HG03108 (cell line): ENCODE results near the gene TNPO3.
"Not testable (repeated sequence)": the region's sequence is repeated elsewhere in the genome, so short reads cannot be mapped to it uniquely, and the experiment has no call there.

Experiments used
- ATAC-seq: cut with Tn5 transposase; IDR thresholded peaks from one replicate; pipeline ENCODE4 v1.9.1; 2021; ENCODE audit warnings: moderate library complexity; ENCODE audit not compliant: unreplicated experiment

The TNPO3 gene

DNA sequence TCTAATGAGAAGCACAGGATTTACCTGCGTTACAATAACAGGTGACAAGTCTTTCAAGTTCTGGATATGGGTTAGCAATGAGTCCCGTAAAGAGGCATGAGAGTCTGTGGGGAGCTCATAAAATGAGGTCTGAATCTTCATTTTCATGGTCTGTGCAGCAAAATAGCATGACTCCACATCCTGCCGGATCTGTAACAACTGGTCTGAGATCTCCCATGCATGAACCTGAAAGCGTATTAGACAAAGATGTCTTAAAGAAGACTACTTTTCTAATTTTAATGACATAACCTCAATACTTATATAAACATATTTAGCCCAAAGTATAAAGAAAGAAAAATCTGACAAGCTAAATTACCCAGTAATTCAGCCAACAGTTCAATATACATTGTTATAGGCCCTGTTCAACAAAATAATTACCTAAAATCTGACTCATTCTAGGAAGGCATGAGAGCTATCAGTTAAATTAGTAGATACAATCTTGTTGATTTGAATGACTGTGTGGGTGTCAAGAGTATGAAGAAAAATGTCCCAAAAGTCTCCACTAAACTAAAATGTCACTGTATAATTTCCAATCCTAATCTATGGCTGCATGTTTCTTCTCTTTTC lies 36.9 kb downstream of the TNPO3 start:
- peak; percentile 55 for ATAC-seq

- no peak for ATAC-seq
These were observed 37.6 kb downstream of the TNPO3 start for GRCh38 chr7:129017264-129017663.

DNA sequence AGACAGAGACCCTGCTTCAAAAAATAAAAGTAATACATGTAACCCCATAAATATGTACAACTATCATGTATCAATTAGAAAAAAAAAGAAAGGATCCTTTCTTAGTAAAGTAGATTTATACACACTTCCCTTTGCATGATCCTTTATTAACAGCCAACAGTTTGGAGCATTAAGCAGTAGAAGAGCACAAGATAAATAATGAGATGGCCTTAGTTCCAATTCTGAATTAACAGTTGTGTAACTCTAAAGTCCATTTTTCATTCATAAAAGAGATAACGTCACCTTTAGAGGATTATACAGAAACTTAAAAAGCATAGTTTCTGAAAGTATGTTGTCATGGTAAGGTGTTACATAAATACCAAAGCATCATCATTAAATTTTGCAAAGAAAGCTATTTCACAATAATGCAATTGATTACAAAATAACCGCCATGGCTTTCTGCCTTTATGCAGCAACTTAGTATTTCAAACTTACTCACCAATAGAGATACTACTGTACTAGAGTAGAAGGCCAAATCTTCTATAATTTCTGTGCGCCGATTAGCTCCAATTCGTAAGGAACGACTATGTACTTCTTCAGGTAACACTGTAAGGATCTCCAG lies 40.3 kb downstream of the TNPO3 start:
- ATAC-seq = no peak

GRCh38 chr7:129013048-129013724 lies 41.7 kb downstream of the TNPO3 start:
- no peak for ATAC-seq

GRCh38 chr7:129012641-129013040 lies 42.3 kb downstream of the TNPO3 start:
- ATAC-seq = no peak

DNA sequence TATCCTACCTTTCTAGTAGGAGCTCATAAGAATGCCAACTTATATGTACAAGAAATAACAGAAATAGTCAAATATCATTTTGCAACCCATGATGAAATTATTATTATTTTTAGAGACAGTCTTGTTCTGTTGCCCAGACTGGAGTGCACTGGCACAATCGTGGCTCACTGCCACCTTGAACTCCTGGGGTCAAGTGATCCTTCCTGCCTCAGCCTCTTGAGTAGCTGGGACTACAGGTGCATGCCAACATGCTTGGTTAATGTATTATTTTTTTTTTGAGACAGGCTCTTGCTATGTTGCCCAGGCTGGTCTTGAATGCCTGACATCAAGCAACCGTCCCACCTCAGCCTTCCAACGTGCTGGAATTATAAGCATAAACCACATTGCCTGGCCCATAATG lies 44.8 kb downstream of the TNPO3 start:
- ATAC-seq = no peak

- peak; percentile 60 for ATAC-seq
These were observed 45.5 kb downstream of the TNPO3 start for GRCh38 chr7:129009437-129009836.

- peak; percentile 31 for ATAC-seq
These were observed 46.1 kb downstream of the TNPO3 start for GRCh38 chr7:129008645-129009414.

DNA sequence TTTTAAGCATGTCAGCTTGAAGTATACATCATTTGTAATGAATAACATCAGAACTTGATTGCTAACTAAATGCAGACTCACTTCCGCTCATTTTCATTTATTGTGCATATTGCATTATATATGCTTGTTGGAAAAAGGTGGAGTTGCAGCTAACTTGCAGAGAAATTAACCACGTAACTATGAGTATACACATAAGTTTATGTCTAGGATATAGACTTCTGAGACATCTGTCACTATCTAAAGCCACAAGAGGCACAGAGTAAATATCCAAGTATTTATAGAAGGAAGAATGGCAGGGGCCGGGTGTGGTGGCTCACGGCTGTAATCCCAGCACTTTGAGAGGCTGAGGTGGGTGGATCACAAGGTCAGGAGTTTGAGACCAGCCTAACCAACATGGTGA lies 47.3 kb downstream of the TNPO3 start:
- no peak for ATAC-seq

DNA sequence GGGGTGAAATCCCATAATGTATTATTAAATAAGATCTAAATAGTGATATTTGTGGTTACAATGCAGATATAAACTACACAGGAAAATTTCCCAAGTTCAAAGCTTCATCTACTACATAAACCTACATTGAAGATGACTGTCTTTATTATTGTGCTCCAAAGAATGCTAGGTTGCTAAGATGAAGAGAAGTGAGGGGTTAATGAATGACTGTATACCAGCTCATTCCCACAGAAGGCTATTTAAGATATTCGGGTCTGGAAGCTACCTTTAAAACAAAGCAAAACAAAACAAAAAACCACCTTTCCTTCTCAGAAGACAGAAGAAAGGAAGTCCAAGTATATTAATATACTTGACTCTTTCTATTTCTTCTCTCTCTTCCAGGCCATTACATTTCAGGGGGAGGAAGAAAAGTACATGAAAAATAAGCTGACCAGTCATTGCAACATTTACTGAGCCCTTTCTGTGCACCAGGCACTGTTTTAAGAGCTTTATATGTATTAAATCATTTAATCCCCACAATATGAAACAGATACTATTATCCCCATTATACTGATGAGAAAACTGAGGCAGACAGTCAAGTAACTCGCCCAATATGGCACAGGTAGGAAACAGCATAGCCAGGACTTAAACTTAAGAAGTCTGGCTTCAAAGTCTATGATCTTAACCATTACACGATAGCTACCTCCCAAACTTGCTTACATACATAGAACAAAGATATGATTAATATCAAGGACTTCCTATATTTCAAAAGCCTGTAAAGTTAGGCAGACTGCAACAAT lies 48.1 kb downstream of the TNPO3 start:
- no peak for ATAC-seq

DNA sequence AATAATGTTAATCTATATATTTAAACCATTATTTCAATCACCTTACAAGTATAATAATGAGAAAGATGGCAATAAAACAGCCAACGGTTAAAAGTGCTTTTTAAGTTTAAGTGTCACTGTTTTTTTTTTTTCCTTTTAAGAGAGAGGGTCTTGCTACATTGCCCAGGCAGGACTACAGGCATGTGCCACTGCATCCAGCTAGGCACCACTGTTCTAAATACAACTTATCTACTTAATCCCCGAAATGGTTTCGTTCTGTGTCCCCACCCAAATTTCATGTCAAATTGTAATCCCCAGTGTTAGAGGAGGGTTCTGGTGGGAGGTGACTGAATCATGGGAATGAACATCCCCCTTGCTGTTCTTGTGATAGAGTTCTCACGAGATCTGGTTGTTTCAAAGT lies 49.7 kb downstream of the TNPO3 start:
- no peak for ATAC-seq

- no peak for ATAC-seq
These were observed 57.7 kb downstream of the TNPO3 start for GRCh38 chr7:128997181-128997580.

DNA sequence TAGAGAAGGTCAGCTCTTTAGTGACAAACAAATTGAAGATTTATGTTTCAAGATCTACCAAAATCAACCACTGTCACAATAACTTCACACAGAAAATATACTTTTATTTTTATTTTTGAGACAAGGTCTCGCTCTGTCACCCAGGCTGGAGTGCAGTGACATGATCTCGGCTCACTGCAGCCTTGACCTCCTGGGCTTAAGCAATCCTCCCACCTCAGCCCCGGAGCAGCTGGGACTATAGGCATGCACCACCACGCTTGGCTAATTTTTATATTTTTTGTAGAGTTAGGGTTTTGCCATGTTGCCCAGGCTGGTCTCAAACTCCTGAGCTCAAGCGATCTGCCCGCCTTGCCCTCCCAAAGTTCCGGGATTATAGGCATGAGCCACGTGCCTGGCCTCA lies 60.4 kb downstream of the TNPO3 start:
- not testable (repeated sequence) for ATAC-seq

- ATAC-seq = no peak
These were observed 61.5 kb downstream of the TNPO3 start for GRCh38 chr7:128993419-128993818.

DNA sequence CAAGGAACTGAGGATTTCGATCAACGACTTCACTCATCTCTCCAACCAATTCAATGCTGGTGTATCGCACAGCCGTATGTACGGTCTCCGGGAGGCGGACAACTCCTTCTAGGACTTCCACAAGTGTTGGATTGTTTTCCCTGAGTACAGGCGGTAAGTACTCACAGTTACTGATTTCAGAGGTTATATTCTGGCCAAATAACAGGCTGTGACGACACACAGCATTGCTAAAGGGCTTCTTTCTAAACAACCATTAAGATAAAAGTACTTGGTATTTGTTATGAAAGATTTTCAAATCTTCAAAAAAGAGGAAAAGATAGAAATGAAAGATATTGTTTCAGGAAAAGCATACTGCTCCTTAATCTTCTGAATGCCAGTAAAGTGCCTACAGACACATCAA lies 65.0 kb downstream of the TNPO3 start:
- no peak for ATAC-seq

GRCh38 chr7:128988372-128988771 lies 66.5 kb downstream of the TNPO3 start:
- ATAC-seq = no peak

GRCh38 chr7:128986609-128987008 lies 68.3 kb downstream of the TNPO3 start:
- no peak for ATAC-seq

DNA sequence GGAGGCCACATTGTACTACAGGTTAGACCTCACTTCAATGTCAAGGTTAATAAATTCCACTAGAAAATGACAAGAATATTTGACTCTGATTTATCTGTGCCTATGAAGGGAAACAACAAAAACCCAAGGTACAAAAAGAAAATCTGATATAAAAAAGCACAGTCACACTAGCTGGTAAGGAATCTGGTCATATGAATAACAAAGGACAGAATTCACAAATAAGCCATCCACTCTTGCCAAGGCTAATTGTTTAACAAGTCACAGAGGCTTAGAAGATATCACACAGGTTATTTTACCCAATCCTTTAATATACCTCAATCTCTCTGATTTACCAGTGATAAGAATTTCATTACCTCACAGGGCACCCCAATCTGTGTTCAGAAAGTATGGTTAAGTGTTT lies 69.3 kb downstream of the TNPO3 start:
- no peak for ATAC-seq

DNA sequence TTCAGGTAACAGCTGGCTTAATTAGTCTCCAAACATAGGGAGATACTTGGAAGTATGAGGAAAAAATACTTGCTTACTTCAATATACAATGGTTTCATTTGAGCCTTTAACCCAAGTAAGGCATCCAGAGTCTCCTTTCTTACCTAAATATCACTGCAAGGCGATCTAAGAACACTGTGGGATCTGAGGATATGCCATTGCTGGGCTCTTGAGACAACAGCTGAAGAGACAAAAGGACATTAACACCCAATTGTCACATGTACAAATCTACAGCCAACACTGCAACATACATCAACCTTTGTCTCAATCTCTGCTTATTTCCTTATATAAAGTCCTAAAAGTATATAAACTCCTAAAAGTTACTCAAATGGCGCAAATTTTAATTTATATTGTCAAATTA lies 72.8 kb downstream of the TNPO3 start:
- ATAC-seq = no peak

- ATAC-seq = no peak
These were observed 80.5 kb downstream of the TNPO3 start for GRCh38 chr7:128974241-128974934.
